HG02884 (cell line): Measurements from ENCODE around the gene ADGRL4.
"Not testable (repeated sequence)": the region's sequence is repeated elsewhere in the genome, so short reads cannot be mapped to it uniquely, and the experiment has no call there.

ENCODE experiments used
- ATAC-seq: cut with Tn5 transposase; IDR thresholded peaks from one replicate; pipeline ENCODE4 v1.9.1; 2021; ENCODE audit warnings: mild to moderate bottlenecking, moderate library complexity; ENCODE audit not compliant: unreplicated experiment

Gene ADGRL4

GRCh38 chr1:79006564-79006963, at the start of gene ADGRL4:
Gene ADGRL4 (minus strand): TSS chr1:79006730. CDS start chr1:79006654, 76 bp downstream.
- no peak for ATAC-seq

DNA sequence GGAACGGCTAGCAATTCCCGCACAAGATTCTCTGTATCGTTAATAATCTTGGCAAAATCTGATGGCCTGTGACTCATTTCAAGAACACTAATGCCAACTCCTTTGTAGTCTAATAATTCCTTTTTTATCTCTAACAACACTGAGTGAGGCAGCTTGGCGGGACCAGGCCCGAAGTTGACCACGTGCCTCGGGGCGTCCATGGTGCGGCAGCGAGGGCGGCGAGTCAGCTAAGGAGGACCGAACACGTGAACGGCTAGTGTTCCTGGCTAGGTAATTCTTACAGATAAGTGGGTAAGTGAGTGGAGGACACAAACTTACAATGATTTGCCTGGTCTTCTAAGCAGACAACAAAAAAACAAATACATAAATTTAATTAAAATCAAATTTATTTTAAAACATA, 49.3 kb upstream of the ADGRL4 start:
- no peak for ATAC-seq

GRCh38 chr1:79052829-79053449, 46.4 kb upstream of the ADGRL4 start:
- ATAC-seq: peak; percentile 100

DNA sequence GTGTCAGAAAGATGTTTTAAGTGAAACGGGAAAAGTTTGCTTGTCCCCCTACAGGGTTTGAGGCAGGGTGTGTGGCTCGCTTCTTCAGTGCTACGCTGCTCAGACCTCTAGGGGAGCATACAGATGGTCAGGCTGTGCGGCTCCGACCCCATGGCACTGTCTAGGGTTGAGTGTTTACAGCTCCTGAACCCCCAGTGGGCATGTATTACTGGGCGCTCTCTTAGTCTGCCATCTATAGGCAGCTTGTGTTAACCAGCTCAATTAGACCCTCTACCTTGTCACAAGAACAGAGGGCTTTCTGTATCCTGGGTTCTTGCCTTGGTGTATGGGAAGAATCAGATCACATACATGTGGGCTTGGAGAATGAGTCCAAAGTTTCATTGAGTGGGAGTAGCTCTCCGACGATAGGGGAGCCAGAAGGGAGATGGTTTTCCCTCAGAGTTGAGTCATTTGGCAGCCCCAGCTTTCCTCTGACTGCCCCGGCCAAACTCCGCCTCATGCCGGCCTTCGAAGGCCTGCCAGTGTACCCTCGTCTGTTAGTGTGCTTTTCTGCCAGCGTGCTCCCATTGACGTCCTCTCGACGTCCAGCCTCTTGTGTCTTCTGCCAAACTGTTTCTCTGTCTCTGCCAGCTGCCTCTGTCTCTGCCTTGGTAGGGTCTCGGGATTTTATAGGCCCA, 38.6 kb upstream of the ADGRL4 start:
- no peak for ATAC-seq

GRCh38 chr1:79043506-79043905, 37.0 kb upstream of the ADGRL4 start:
- ATAC-seq: no peak

GRCh38 chr1:79042539-79042938, 36.0 kb upstream of the ADGRL4 start:
- ATAC-seq: no peak

GRCh38 chr1:79042117-79042516, 35.6 kb upstream of the ADGRL4 start:
- ATAC-seq: peak; percentile 43

DNA sequence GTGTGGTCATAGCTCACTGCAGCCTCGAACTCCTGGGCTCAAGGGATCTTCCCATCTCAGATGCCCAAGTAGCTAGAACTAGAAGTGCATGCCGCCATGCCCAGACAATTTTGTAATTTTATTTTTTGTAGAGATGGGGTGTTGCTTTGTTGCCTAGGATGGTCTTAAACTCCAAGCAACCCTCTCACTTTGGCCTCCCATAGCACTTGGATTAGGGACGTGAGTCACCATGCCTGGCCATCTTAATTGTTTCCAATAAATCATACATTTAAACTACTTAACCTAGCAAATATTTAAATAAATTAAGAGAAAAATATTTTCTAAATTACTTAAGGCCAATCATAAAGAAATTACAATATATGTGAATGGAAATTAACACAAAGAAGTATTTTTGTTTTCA, 35.1 kb upstream of the ADGRL4 start:
- ATAC-seq: no peak

- ATAC-seq: peak; percentile 94
Observed at GRCh38 chr1:79040424-79041082, 34.0 kb upstream of the ADGRL4 start.

DNA sequence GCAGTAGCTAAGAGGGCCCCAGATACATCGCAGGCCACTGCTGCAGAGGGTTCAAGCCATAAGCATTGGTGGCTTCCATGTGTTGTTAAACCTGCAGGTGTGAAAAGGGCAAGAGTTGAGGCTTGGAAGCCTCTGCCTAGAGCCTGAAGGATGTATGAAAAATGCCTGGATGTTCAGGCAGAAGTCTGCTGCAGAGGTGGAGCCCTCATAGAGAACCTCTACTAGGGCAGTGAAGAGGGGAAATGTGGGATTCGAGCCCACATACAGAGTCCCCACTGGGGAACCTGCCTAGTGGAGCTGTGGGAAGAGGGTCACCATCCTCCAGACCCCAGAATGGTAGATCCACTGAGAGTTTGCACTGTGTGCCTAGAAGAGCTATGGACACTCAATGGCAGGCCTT, 30.6 kb upstream of the ADGRL4 start:
- no peak for ATAC-seq

- ATAC-seq: no peak
Observed at GRCh38 chr1:79012500-79012899, 6.0 kb upstream of the ADGRL4 start.

DNA sequence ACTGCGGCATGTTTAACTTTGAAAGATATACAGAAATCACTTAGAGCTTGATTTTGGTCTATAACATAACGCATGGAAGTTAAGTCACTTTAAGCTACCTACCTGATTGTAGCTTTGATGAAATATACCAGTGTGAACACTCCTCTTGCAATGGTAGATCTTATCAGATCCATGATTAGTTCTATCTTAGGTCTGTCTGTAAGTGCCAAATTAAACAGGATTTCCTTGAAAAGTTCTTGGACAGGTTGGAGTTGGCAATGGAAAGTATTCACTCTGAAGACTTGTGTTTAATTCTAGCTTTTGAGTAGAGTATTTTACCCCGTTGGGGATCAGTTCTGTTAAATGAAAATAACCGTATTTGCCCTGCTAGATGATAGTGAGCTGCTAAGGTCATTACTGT, 4.1 kb upstream of the ADGRL4 start:
- no peak for ATAC-seq

DNA sequence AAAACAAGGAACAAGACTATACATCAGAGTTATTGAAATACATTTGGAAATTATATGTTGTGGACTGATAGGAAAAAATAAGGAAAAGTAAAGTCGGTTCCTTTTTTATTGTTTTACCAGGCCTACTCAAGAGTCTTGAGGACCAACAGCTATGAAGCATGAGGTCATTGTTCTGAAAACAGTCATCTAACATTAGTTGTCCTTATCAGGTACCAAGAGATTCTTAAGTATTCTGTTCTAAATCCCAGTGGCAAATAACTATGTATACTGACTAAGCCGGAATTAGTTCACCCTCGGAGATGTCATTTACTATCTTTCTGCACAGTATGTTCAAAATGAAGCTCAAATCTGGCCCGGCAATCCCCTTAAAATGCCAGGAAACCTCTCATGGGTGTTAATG, 585 bp downstream of the ADGRL4 start:
- ATAC-seq: no peak

DNA sequence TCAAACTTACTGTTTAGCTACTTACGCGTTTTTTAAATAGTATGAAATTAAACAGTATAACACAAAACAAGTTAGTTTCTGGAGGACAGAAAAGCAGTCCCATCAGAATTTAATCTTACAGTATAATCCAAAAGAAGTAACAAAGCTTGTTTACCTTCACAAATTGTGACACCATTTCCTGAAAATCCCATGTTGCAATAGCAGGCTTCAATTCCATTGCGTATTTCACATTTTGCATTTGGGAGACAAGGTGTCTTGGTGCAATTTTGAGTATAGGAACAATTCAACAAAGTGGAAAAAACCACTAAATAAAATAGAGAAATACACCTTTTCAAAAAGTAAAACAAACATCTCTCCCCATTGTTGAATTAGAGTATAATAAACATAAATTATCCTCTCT, 1.6 kb downstream of the ADGRL4 start:
- ATAC-seq: no peak

GRCh38 chr1:78996791-78997190, 9.7 kb downstream of the ADGRL4 start:
- no peak for ATAC-seq

DNA sequence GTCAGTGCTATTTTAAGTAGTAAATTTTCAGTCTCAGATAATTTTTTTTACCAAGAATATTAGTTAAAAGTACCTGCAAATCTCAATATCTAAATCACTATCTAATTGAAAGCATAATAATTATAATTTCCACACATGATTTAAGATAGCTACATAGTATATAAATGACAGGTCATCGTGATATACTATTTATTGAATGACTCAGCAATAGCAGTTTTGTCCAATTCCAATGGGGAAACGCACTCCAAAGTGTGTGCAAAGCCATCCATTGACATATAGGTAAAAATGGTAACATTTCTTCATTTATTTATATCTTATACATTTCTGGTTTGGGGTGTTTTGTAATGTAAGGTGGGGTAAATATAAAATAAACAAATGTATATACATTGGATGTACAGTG, 19.5 kb downstream of the ADGRL4 start:
- ATAC-seq: no peak

DNA sequence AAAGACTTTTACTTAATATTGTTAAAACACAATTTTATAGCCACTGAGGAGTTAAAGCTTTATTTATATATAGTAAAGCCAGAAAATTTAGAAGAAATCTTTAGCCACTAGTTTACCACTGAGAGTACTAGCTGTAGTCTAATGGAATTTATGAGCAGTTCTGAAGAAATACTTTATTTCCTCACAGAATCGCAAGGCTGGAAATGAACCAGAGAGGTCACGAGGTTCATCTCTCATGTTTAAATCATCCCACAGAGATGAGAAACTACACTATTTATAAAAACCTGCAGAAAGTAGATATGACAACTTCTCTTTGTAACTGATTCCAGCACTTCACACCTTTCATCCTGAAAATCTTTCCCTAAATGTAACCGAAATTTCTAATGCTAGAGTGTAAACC, 26.0 kb downstream of the ADGRL4 start:
- ATAC-seq: no peak

GRCh38 chr1:78972723-78973122, 33.8 kb downstream of the ADGRL4 start:
- ATAC-seq: no peak

DNA sequence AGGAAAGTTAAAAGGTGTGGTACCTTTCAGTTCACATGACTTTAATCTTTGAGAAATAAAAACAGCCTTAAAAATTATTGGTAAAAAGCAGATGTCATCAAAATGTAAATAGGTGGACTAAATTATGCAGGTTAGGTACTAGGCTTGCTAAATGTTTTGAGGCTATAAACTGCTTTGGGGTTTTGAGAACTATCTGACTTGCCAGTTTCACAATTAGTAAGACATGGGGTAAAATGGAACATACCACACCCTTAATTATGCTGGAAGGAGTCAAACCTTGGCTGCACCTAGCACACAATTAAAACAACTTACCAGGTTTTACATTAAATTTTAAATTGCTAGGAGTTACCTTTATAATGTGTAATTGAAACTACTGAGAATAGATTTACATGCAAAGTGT, 39.4 kb downstream of the ADGRL4 start:
- not testable (repeated sequence) for ATAC-seq

- no peak for ATAC-seq
Observed at GRCh38 chr1:78958711-78959110, 47.8 kb downstream of the ADGRL4 start.

GRCh38 chr1:78950826-78951225, 55.7 kb downstream of the ADGRL4 start:
- no peak for ATAC-seq

- ATAC-seq: no peak
Observed at GRCh38 chr1:78949227-78949626, 57.3 kb downstream of the ADGRL4 start.
